Urinary bladder (tissue), 4 donors: Measurements from ENCODE around the gene IGHMBP2. TPM values are rescaled to one million over a fixed set of nuclear protein-coding genes. Genes with fewer than 3 reads are reported as not detected.

Source experiments
- DNase-seq: peaks from one replicate; pipeline ENCODE4 v3.0.0-alpha.2; 2015; ENCODE audit errors: extremely low spot score
- H3K27ac ChIP-seq: one replicate; pipeline ENCODE4 v1.5.1; 2013; ENCODE audit warnings: low read depth, mild to moderate bottlenecking, moderate library complexity
- H3K36me3 ChIP-seq: one replicate; pipeline ENCODE4 v1.6.1; 2013; ENCODE audit warnings: mild to moderate bottlenecking, moderate library complexity; ENCODE audit not compliant: insufficient read depth
- H3K4me1 ChIP-seq: one replicate; pipeline ENCODE4 v1.6.1; 2013; ENCODE audit warnings: mild to moderate bottlenecking, moderate library complexity; ENCODE audit not compliant: insufficient read depth
- H3K4me3 ChIP-seq: one replicate; pipeline ENCODE4 v1.5.1; 2013; ENCODE audit warnings: low read depth, low read length
- WGBS: extraction: QIAGEN DNeasy Blood & Tissue Kit; methylation state at CpG from one replicate; pipeline ENCODE4 v1.1.7; 2013; 5-methylcytosine and 5-hydroxymethylcytosine counted together
- polyA plus RNA-seq: library from polyadenylated mRNA; stranded (reverse); fragments of 200-250 nt; gene quantifications from one replicate; pipeline ENCODE4 v1.2.3, GENCODE V29; 2013
- total RNA-seq: library from RNA; depleted of rRNA; stranded (reverse); fragments of >200 nt; gene quantifications from one replicate; pipeline ENCODE4 v1.2.3, GENCODE V29; 2014
- donor health status: healthy with polysubstance abuse.
- donor health status: healthy.

IGHMBP2 gene
- total and polyA plus RNA-seq, 2 donors: 9.1 to 15.3 TPM

DNA sequence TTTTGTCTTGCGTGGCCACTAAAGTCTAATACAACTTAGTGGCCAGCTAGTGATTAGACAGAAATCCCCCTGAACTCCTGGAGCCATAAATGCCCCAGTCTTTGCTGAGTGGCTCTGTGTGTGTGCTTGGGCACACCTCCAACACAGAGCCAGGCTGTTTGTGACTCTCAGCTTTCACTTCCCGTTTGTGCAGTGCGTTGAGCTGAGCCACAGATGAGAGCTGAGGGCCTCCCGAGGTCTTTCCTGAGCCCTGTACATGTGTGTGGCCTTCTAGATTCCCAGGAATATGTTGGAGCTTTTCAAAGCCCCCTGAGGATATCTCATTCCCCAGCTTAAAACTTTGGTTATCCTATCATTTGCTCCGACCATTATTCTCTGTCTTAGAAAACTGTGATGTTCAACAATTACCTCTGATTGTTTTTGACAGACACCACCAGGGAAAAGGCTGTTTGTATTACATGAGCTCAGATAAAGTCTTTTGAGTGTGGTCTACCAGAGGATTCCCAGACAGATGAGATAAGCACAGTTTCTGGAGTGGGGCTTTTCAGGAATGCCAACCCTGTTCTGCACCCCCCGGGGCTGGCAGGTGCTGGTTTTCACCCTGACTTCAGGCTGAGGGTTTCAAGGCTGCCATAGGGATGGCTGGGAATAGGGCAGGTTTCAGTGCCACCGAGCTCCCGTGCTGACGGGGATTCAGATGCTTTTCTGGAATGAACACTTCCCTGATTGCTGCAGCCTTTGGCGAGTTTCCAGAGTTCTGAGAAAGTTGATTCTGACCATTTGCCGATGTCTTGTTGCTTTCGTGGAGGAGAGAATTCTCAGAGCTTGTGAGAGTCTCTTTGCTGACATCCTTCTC lies 23.8 kb downstream of the IGHMBP2 start:
- Histone ChIP-seq H3K4me3 (no peak overlapping the region), H3K36me3 (peaks cover 10% of the 10 kb centered on the region), H3K27ac (no peak overlapping the region), H3K4me1 (no peaks in the 10 kb centered on the region)
- 46% methylated on average over 12 of the region's 12 CpGs for WGBS
- DNase-seq: no peak

DNA sequence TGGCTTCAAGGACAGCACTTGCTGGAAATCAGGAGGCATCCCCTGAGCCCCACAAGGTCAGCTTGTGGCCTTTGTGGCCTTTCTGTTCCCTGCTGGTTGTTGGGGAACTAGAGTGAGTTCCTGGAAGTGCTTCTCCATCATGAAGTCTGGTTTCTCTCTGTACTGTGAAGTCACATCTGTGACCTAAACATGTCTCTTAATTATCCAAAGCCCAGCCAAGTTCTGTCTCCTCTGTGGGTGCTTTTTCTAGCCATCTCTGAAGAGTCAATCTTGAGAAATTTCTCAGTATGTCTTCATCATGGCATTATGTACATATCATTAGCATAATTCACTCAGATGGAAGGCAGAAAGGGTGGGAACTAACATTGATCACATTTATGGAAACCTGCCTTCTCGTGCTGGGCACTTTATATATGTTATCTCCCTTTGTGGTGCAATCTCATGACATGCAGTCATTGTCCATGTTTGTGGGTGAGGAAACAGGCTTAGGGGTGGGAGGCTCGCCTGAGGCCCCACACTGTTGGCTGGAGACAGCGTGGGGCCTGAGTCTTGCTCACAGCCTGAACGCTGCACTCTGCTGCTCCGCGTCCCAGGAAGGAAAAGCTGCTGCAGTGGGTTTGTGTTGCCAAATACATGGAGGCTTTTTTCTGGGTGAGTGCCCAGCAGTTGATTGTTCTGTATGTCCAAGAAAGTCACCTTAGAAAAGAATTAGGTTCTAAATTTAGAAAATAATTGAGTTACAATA lies 24.6 kb downstream of the IGHMBP2 start:
- Histone ChIP-seq H3K27ac (no peak overlapping the region), H3K36me3 (peaks cover 10% of the 10 kb centered on the region)
- WGBS: 54% methylated on average over 6 of the region's 6 CpGs

DNA sequence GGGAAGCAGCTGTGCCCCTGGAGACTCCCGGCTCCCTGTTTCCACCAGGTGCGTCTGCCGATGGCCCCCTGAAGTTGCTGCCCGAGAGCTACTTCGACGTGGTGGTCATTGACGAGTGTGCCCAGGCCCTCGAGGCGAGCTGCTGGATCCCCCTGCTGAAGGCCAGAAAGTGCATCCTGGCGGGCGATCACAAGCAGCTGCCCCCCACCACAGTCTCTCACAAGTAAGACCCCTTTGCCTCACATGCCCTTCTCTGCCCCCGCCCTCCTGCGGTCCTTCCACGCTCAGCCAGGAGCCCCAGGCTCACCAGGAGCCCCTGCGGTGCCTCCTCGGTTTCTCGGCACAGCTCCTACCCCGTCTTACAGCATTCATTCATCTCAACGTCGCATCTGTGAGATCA lies 25.4 kb downstream of the IGHMBP2 start:
- no peak overlapping the region for H3K27ac ChIP-seq
- no peak overlapping the region for H3K4me3 ChIP-seq
- no peaks in the 10 kb centered on the region for H3K4me1 ChIP-seq
- WGBS: 95% methylated on average over 20 of the region's 20 CpGs
- H3K36me3 ChIP-seq: peaks cover 10% of the 10 kb centered on the region
- no peak for DNase-seq

More for the DNA sequence above, 24.6 kb downstream of the IGHMBP2 start:
- no peak for DNase-seq
- no peak overlapping the region for H3K4me3 ChIP-seq
- no peaks in the 10 kb centered on the region for H3K4me1 ChIP-seq

DNA sequence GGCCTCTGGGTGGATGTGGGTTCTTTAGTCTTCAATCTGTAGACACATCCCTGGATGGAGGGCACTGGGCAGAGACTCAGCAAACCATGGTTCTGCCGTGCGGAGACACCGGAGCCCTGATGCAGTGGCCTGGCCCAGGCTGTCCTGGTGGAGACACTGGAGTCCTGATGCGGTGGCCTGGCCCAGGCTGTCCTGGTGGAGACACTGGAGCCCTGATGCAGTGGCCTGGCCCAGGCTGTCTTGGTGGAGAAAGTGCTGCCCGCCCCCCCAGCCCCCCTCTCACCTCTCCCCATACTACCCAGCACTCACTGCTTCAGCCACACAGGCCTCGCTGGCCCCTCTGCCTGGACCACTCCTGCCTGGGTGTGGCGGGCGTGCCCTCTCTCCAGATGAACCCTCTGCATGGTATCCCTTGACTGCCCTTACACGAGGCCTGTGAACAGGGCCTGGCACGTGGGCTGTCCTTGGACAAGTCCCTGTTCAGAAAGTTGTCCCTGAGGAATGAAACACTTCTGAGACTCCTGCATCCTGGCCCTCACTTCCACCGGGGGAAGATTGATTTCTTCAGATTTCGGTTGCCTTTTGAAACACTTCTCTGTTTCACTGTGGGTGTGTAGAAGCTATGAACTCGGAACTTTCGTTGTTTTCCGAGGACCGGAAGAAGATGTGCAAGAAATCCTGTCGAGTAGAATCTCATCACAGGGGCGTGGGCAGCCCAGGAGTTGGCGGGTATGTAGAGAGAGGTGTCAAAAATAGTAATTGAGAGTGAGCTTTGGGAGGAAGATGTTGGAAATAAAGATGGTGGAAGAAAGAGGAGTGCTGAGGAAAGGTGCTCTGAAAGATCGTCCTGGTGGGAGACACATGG lies 26.2 kb downstream of the IGHMBP2 start:
- Histone ChIP-seq H3K4me3 (no peak overlapping the region), H3K4me1 (no peaks in the 10 kb centered on the region), H3K36me3 (peaks cover 10% of the 10 kb centered on the region), H3K27ac (no peak overlapping the region)
- WGBS: 92% methylated on average over 20 of the region's 20 CpGs
- DNase-seq: no peak

DNA sequence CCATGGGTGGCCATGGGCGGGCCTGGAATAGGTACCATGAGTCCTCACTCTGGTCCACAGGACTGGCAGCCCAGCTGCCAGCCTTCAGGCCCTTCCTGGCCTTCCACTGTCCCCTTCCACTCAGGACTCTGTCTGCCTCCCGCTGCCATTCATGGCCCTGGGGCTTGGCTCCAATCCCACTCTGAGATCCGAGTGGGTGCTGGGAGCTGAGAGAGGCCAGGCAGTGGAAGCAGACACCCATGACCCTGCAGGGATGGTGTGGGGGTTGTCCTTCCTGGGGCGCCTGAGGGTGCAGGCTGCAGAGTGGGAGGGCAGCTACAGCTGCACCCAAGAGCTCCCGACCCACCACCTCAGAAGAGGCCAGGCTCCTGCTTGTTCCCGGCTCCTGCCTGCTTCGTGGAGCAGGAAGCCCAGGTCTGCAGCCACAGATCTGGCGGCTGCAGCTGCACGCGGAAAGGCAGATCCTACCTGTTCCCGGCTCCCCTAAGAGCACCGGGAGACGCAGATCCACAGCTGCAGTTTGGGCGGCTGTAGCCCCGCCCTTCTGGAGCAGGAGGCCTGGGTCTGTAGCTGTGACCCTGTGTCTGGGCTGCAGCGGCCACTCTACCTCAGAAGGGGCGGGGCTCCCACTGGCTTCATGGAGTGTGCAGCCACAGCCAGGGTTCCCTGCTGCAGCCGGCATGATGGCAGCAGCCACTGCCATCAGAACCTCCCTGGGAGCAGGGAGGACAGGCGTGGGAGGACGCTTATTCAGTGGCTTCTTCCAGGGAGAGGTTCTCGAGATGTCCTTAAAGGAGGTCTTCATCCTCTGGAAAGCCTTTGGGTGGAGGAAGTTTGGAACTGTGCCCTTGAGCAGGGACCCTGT lies 27.5 kb downstream of the IGHMBP2 start:
- H3K36me3 ChIP-seq: peaks cover 10% of the 10 kb centered on the region
- WGBS: 93% methylated on average over 21 of the region's 21 CpGs
- H3K4me3 ChIP-seq: no peak overlapping the region
- H3K27ac ChIP-seq: no peak overlapping the region
- no peak for DNase-seq
- H3K4me1 ChIP-seq: no peaks in the 10 kb centered on the region

DNA sequence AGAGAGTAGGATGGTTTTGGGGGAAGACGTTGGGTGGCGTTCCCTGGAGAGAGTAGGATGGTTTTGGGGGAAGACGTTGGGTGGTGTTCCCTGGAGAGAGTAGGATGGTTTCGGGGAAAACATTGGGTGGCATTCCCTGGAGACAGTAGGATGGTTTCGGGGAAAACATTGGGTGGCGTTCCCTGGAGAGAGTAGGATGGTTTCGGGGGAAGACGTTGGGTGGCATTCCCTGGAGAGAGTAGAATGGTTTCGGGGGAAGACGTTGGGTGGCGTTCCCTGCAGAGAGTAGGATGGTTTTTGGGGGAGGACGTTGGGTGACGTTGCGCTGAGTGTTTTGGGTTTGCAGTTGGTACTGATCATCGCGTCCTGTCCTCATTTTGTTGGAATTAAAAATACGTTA lies 28.2 kb downstream of the IGHMBP2 start:
- Histone ChIP-seq H3K36me3 (peaks cover 10% of the 10 kb centered on the region), H3K4me3 (no peak overlapping the region), H3K27ac (no peak overlapping the region), H3K4me1 (no peaks in the 10 kb centered on the region)
- 92% methylated on average over 17 of the region's 17 CpGs for WGBS
- DNase-seq: no peak

DNA sequence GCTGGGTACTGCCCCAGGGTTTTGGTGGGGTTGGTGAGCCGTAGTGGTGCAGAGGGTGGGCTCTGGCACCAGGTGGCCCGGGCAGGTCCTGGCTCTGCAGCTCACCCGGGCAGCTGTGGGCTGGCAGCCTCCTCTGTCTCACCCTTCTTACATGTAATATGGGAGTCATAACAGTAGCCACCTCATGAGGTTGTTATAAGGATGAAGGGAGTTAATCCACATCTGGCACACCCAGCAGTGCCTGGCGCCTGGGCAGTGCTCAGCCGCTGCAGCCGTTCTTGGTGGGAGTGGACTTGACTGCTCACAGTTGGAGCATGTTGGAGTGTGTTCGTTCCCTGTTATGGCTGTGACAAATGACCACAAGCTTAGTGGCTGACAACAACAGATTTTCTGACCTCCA lies 28.7 kb downstream of the IGHMBP2 start:
- no peaks in the 10 kb centered on the region for H3K4me1 ChIP-seq
- WGBS: 90% methylated on average over 7 of the region's 7 CpGs
- no peak overlapping the region for H3K4me3 ChIP-seq
- H3K36me3 ChIP-seq: peaks cover 10% of the 10 kb centered on the region
- H3K27ac ChIP-seq: no peak overlapping the region
- DNase-seq: no peak

DNA sequence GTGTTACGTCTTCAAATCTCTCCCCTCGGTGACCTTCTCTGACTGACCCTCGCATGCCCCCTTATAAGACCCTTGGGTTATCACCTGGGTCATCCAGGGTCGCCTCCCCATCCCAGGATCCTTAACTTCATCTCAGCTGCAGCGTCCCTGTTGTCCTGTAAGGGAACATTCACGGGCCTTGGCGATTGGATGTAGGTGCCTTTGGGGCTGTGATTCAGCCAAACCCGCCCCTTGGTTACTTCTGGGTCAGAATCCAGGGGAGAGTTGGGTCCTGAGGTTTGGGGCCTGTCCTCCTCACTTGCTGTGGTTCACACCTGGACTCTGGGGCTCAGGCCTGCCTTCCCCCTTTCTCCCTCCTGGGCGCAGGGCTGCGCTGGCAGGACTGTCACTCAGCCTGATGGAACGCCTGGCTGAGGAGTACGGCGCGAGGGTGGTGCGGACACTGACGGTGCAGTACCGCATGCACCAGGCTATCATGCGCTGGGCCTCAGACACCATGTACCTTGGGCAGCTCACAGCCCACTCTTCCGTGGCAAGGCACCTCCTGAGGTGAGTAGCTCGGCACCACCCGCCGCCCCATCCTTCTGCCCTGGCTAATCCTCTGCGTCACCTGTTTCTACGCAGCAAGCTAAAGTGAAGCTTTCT lies 29.4 kb downstream of the IGHMBP2 start:
- H3K27ac ChIP-seq: no peak overlapping the region
- H3K36me3 ChIP-seq: peaks cover 10% of the 10 kb centered on the region

DNA sequence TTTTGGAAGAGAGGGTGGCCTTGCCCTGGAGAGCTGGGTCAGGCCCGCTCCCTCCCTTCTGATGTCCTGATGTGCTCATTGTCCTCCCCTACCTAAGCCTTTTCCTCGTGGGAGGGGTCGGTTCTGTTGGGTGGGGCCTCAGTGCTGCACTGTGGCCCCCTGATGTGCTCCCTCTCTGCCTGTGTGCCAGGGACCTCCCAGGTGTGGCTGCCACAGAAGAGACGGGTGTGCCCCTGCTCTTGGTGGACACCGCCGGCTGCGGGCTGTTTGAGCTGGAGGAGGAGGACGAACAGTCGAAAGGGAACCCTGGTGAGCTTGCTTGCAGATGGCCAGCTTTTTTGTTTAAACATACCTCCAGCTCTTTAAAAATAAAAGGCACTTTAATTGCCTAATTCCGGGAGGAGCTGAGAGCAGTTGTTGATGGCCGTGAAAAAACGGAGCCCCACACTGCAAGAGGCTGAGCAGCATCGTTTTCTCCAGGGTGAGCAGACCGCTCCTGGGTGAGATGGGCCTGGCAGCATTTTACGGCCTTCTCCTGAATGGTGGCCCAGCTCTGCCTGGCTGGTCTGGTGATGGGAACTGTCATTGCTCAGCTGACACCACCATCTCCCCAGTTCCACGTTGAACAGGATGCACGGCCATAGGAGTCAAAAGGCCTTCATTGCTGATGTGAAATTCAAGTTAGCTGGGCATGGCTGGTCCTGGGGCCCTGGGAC lies 30.1 kb downstream of the IGHMBP2 start:
- peaks cover 12% of the 10 kb centered on the region for H3K36me3 ChIP-seq
- H3K27ac ChIP-seq: no peak overlapping the region
- no peak for DNase-seq
- H3K4me3 ChIP-seq: no peak overlapping the region
- H3K4me1 ChIP-seq: no peaks in the 10 kb centered on the region
- WGBS: 75% methylated on average over 17 of the region's 17 CpGs

More for the DNA sequence above, 29.4 kb downstream of the IGHMBP2 start:
- DNase-seq: no peak
- no peaks in the 10 kb centered on the region for H3K4me1 ChIP-seq
- H3K4me3 ChIP-seq: no peak overlapping the region
- 96% methylated on average over 24 of the region's 24 CpGs for WGBS

DNA sequence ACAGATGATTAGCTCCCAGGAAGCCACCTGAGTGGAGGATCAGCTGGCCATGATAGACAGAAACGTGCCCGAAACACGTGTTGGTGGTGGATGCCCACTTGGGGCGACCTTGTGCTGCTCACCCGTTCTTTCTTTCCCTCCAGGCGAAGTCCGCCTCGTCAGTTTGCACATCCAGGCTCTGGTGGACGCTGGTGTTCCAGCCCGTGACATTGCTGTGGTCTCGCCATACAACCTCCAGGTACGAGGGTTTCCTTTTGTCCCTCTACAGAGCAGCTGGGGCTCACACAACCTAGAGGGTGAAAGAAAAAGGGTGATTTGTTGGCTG lies 30.6 kb downstream of the IGHMBP2 start:
- H3K36me3 ChIP-seq: peaks cover 10% of the 10 kb centered on the region
- no peak overlapping the region for H3K4me3 ChIP-seq
- no peak overlapping the region for H3K27ac ChIP-seq
- 92% methylated on average over 12 of the region's 12 CpGs for WGBS
- no peaks in the 10 kb centered on the region for H3K4me1 ChIP-seq
- no peak for DNase-seq

DNA sequence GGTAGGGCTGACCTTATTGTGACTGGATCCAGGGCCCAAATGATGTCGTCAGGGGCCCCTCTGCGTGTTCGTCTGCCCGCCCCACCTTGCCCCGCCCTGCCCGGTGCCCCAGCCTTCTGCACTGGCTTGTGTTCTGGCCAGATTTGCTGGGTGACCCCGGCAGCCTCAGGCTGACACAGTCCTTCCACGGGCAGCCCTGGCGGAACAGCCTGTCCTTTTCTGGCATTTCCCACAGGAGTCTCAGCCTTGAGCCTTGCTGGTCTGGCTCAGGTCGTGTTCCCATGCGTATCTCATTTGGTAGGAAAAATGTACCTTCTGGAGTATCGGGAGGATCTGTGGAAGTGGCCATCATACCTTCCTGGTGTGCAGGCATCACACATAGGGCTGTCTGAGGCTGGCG lies 31.0 kb downstream of the IGHMBP2 start:
- DNase-seq: no peak
- Histone ChIP-seq H3K4me3 (no peak overlapping the region), H3K27ac (no peak overlapping the region), H3K36me3 (peaks cover 6% of the 10 kb centered on the region), H3K4me1 (no peaks in the 10 kb centered on the region)
- 95% methylated on average over 13 of the region's 13 CpGs for WGBS

DNA sequence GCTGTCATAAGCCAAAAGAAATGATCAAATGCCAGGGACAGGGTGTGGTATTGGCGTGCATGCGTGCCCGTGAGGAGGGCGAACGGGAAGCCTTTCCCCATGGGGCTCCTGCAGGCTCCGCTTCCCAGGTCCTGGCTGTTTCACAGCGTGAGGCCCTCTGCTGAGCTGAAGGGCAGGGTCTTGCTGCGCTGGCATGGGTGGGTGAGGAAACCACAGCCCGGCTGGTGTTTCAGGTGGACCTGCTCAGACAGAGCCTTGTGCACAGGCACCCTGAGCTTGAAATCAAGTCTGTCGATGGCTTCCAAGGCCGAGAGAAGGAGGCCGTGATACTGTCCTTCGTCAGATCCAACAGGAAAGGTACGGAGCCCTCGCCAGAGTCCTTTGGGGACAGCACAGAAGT lies 31.4 kb downstream of the IGHMBP2 start:
- H3K36me3 ChIP-seq: peaks cover 4% of the 10 kb centered on the region
- WGBS: 95% methylated on average over 15 of the region's 15 CpGs
- no peak overlapping the region for H3K4me3 ChIP-seq
- H3K27ac ChIP-seq: no peak overlapping the region
- H3K4me1 ChIP-seq: no peaks in the 10 kb centered on the region
- no peak for DNase-seq
